WTC11 (cell line): Measurements from ENCODE around the gene RAB11FIP3. TPM values are rescaled to one million over a fixed set of nuclear protein-coding genes. Genes with fewer than 3 reads are reported as not detected.
A peak's percentile ranks its signal among the peaks of the same experiment; 100 is the strongest.
"Not testable (repeated sequence)": the region's sequence is repeated elsewhere in the genome, so short reads cannot be mapped to it uniquely, and the experiment has no call there.

Source experiments
- ATAC-seq: fragments of 200-7000 bp; cut with Tn5 transposase; 2 replicates; pipeline ENCODE4 v1.10.0; 2021; ENCODE audit warnings: mild to moderate bottlenecking, moderate library complexity
- CTCF ChIA-PET: fragments of 300-600 bp; sonication (Branson Sonifier 250); formaldehyde crosslinking; loops from one replicate; lab custom pipeline; 2021; ENCODE audit warnings: antibody characterized with exemption; lab: Charles Lee
- POLR2A ChIA-PET: fragments of 350-600 bp; sonication (Branson Sonifier 250); formaldehyde crosslinking; loops from one replicate; lab custom pipeline; 2021; ENCODE audit warnings: antibody characterized with exemption; lab: Charles Lee
- DNase-seq: peaks from one replicate; pipeline ENCODE4 v3.0.0; 2021; ENCODE audit warnings: low spot score
- H3K27ac Mint-ChIP-seq: 2 replicates; pipeline ENCODE4 v1.8.0; 2021; ENCODE audit warnings: mixed read lengths
- H3K27me3 Mint-ChIP-seq: 2 replicates; pipeline ENCODE4 v1.8.0; 2021; ENCODE audit warnings: low read depth, mild to moderate bottlenecking, moderate library complexity, mixed read lengths
- H3K36me3 Mint-ChIP-seq: 2 replicates; pipeline ENCODE4 v1.8.0; 2021; ENCODE audit warnings: mixed read lengths
- H3K4me1 Mint-ChIP-seq: 2 replicates; pipeline ENCODE4 v1.8.0; 2022; ENCODE audit warnings: mixed read lengths
- H3K4me3 Mint-ChIP-seq: 2 replicates; pipeline ENCODE4 v1.8.0; 2021; ENCODE audit warnings: mild to moderate bottlenecking, moderate library complexity, mixed read lengths
- H3K9me3 Mint-ChIP-seq: 2 replicates; pipeline ENCODE4 v1.8.0; 2021; ENCODE audit warnings: mixed read lengths
- GABPB1 ChIP-seq: sonication (generic); formaldehyde crosslinking; IDR thresholded peaks from 2 replicates; pipeline ENCODE4 v1.8.1; 2023; ENCODE audit warnings: mild to moderate bottlenecking, missing genetic modification reagents
- HMGA2 ChIP-seq: fragments of 250-450 bp; sonication (Bioruptor Pico); IDR thresholded peaks from 2 replicates; pipeline ENCODE4 v1.4.0; 2021; ENCODE audit warnings: mild to moderate bottlenecking, moderate library complexity
- JUN ChIP-seq: sonication (generic); formaldehyde crosslinking; IDR thresholded peaks from 2 replicates; pipeline ENCODE4 v1.8.0; 2023; ENCODE audit warnings: mild to moderate bottlenecking, missing genetic modification reagents
- RELA ChIP-seq: sonication (generic); formaldehyde crosslinking; IDR thresholded peaks from 2 replicates; pipeline ENCODE4 v1.8.1; 2022; ENCODE audit warnings: missing genetic modification reagents, mild to moderate bottlenecking, borderline replicate concordance
- SP1 ChIP-seq: sonication (generic); formaldehyde crosslinking; conservative IDR thresholded peaks from 2 replicates; pipeline ENCODE4 v1.8.1; 2022; ENCODE audit warnings: missing genetic modification reagents
- TEAD1 ChIP-seq: sonication (generic); formaldehyde crosslinking; IDR thresholded peaks from 2 replicates; pipeline ENCODE4 v1.8.0; 2022; ENCODE audit warnings: mild to moderate bottlenecking, missing genetic modification reagents
- ZBTB21 ChIP-seq: sonication (generic); formaldehyde crosslinking; IDR thresholded peaks from 2 replicates; pipeline ENCODE4 v1.8.1; 2023; ENCODE audit warnings: mild to moderate bottlenecking, missing genetic modification reagents, borderline replicate concordance
- ZNF263 ChIP-seq: sonication (generic); formaldehyde crosslinking; IDR thresholded peaks from 2 replicates; pipeline ENCODE4 v1.8.1; 2022; ENCODE audit warnings: low read depth, mild to moderate bottlenecking, moderate library complexity, missing genetic modification reagents
- total RNA-seq: library from RNA; stranded (reverse); gene quantifications from 3 replicates; pipeline ENCODE4 v1.2.3, GENCODE V29; 2021
- TF ChIP-seq, protein P1 (sequence below): sonication (generic); formaldehyde crosslinking; IDR thresholded peaks from 2 replicates; pipeline ENCODE4 v1.8.0; 2023; ENCODE audit warnings: missing genetic modification reagents, mild to moderate bottlenecking, borderline replicate concordance
- TF ChIP-seq, protein P2 (sequence below): fragments of 250-450 bp; sonication (Bioruptor Pico); conservative IDR thresholded peaks from 2 replicates; pipeline ENCODE4 v1.9.0; 2021; ENCODE audit warnings: mild to moderate bottlenecking
- TF ChIP-seq, protein P3 (sequence below): sonication (generic); formaldehyde crosslinking; IDR thresholded peaks from 2 replicates; pipeline ENCODE4 v1.8.1; 2023; ENCODE audit warnings: mild to moderate bottlenecking, missing genetic modification reagents

The RAB11FIP3 gene
- total RNA-seq, 1 experiment from 2014 or later: 38.6 TPM

DNA sequence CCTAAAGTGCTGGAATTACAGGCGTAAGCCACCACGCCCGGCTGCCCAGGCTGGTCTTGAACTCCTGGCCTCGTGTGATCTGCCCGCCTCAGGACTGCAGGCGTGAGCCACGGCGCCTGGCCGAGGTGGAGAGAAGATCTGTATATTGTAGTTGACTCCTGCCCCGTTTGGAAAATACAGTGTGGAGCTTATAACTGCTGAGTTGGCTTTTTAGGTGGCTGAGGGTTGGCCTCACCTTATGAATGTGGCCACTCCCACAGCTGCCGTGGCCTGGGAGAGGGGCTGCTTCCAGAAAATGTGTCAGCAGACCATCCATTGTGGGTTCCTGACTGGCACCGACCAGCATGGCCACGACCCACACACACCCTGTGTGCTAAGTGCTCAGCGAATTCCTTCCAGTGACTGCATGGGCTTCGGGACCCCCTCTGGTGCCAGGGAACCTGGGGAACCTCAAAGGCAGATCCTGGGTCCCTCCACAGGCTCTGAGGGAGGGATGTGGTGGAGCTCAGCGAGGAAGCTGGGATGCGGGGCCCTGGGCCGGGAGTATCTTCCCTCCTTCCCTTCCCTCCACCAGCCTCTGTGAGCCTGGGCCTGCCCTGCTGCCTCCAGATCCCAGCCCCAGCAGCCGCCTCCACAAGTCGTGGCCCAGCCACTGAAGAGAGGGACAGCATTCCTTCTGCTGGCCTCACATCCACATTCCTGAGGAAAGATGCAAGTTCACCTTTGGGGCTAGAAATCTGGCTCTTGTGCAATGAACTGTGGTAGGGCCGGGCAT is 10.9 kb upstream of the RAB11FIP3 start (continued):
- TF ChIP-seq, protein P1, sequence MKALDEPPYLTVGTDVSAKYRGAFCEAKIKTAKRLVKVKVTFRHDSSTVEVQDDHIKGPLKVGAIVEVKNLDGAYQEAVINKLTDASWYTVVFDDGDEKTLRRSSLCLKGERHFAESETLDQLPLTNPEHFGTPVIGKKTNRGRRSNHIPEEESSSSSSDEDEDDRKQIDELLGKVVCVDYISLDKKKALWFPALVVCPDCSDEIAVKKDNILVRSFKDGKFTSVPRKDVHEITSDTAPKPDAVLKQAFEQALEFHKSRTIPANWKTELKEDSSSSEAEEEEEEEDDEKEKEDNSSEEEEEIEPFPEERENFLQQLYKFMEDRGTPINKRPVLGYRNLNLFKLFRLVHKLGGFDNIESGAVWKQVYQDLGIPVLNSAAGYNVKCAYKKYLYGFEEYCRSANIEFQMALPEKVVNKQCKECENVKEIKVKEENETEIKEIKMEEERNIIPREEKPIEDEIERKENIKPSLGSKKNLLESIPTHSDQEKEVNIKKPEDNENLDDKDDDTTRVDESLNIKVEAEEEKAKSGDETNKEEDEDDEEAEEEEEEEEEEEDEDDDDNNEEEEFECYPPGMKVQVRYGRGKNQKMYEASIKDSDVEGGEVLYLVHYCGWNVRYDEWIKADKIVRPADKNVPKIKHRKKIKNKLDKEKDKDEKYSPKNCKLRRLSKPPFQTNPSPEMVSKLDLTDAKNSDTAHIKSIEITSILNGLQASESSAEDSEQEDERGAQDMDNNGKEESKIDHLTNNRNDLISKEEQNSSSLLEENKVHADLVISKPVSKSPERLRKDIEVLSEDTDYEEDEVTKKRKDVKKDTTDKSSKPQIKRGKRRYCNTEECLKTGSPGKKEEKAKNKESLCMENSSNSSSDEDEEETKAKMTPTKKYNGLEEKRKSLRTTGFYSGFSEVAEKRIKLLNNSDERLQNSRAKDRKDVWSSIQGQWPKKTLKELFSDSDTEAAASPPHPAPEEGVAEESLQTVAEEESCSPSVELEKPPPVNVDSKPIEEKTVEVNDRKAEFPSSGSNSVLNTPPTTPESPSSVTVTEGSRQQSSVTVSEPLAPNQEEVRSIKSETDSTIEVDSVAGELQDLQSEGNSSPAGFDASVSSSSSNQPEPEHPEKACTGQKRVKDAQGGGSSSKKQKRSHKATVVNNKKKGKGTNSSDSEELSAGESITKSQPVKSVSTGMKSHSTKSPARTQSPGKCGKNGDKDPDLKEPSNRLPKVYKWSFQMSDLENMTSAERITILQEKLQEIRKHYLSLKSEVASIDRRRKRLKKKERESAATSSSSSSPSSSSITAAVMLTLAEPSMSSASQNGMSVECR (CRISPR knock-in tag): no peak
- TF ChIP-seq GABPB1 (CRISPR knock-in tag) (no peak), SP1 (no peak)
- TF ChIP-seq, protein P2, sequence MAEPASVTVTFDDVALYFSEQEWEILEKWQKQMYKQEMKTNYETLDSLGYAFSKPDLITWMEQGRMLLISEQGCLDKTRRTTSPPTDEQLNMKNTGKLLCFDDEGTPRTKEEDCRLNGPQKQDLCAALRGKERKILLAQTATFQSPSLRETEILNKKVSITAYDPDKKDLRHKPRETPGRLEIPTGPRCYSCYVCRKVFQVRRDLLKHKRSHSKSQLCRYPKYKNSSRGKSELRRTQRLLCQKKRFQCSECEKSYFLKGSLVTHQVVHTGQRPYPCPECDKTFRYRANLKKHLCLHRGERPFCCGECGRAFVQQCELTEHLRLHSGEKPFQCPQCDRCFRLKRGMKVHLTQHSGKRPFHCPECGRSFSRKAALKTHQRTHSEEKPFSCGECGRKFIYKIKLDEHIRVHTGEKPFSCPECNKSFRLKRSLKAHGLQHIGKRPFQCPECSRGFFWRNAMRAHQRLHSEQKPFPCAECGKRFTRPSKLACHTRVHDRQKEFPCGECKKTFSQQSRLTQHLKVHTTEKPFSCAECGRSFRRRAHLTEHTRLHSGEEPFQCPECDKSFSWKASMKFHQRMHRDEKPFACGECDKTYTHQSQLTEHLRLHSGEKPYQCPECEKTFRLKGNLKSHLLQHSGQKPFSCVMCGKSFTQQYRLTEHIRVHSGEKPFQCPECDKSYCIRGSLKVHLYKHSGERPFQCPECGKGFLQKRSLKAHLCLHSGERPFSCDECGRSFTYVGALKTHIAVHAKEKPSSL: no peak

DNA sequence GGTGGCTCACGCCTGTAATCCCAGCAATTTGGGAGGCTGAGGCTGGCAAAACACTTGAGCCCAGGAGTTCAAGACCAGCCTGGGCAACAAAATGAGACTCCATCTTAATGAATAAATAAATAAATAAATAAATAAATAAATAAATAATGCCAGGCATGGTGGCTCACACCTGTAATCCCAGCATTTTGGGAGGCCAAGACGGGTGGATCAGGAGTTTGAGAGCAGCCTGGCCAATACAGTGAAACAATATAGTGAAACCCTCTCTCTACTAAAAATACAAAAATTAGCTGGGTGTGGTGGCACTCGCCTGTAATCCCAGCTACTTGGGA is 10.3 kb upstream of the RAB11FIP3 start:
- POLR2A ChIA-PET, H3K9me3 Mint-ChIP-seq, H3K36me3 Mint-ChIP-seq, H3K27me3 Mint-ChIP-seq, CTCF ChIA-PET, ATAC-seq, H3K27ac Mint-ChIP-seq, H3K4me3 Mint-ChIP-seq, H3K4me1 Mint-ChIP-seq, DNase-seq: not testable (repeated sequence)

DNA sequence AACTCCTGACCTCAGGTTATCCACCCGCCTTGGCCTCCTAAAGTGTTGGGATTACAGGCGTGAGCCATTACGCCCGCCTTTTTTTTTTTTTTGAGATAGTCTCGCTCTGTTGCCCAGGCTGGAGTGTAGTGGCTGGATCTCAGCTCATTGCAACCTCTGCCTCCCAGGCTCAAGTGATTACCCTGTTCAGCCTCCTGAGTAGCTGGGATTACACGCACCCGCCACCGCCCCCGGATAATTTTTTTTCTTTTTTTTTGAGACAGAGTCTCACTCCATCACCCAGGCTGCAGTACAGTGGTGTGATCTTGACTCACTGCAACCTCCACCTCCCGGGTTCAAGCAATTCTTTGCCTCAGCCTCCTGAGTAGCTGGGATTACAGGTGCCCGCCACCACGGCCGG is 3.3 kb upstream of the RAB11FIP3 start:
- H3K4me1 Mint-ChIP-seq, ATAC-seq, H3K36me3 Mint-ChIP-seq, POLR2A ChIA-PET, DNase-seq, H3K9me3 Mint-ChIP-seq, H3K27ac Mint-ChIP-seq, H3K4me3 Mint-ChIP-seq: not testable (repeated sequence)
- peaks cover 49% of the 10 kb centered on the region for H3K27me3 Mint-ChIP-seq
- CTCF ChIA-PET: interaction anchor here (1.3 kb wide), 1 partner anchor 65 kb away, joined by 3 read pairs; no protein-coding TSS in a partner anchor

DNA sequence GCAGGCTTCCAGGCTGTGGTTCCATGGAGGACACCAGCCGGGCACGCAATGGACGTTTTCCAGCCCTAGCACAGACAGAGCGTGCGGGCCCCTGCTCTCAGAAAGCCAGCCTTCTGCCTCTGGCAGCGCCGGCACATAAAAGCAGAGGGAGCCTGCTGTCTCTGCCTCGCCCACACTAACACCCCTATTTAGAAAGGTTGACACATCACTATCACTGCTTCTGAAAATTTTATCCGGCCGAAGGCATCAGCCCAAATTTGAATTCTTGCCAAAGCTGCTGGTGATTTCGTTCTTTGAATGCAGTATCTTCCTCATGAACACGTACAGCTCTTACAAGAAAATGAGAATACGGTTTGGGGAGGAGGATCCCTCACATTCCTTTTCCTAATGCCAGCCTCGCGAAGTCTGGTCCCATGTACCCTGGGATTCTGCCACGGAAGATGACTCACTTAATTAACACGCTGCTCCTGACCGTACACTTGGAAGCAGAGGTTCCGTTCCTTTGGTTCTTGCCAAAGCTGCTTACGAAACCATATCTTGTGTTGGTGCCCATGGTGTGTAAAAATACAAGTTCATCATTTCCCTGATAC is 1.3 kb upstream of the RAB11FIP3 start:
- Mint-ChIP-seq H3K27ac (no peak overlapping the region), H3K9me3 (no peaks in the 10 kb centered on the region), H3K36me3 (no peaks in the 10 kb centered on the region; the same call in 1 of the 2 replicates), H3K4me1 (peaks cover 14% of the 10 kb centered on the region), H3K4me3 (peak overlapping the region; percentile 67), H3K27me3 (peaks cover 54% of the 10 kb centered on the region)
- DNase-seq (no peak), ATAC-seq (no peak)
- CTCF ChIA-PET: interaction anchor here (1.2 to 4.2 kb wide), 2 partner anchors 32 to 64 kb away, joined by 5 to 25 read pairs; no protein-coding TSS in a partner anchor
- POLR2A ChIA-PET: interaction anchor here (0.9 kb wide), 1 partner anchor 16 kb away, joined by 3 read pairs; no protein-coding TSS in a partner anchor
- TF ChIP-seq TEAD1 (CRISPR knock-in tag) (no peak), HMGA2 (CRISPR knock-in tag) (no peak), ZBTB21 (CRISPR knock-in tag) (no peak), RELA (CRISPR knock-in tag) (no peak), JUN (CRISPR knock-in tag) (no peak), ZNF263 (no peak)
- TF ChIP-seq, protein P3, sequence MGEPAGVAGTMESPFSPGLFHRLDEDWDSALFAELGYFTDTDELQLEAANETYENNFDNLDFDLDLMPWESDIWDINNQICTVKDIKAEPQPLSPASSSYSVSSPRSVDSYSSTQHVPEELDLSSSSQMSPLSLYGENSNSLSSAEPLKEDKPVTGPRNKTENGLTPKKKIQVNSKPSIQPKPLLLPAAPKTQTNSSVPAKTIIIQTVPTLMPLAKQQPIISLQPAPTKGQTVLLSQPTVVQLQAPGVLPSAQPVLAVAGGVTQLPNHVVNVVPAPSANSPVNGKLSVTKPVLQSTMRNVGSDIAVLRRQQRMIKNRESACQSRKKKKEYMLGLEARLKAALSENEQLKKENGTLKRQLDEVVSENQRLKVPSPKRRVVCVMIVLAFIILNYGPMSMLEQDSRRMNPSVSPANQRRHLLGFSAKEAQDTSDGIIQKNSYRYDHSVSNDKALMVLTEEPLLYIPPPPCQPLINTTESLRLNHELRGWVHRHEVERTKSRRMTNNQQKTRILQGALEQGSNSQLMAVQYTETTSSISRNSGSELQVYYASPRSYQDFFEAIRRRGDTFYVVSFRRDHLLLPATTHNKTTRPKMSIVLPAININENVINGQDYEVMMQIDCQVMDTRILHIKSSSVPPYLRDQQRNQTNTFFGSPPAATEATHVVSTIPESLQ (CRISPR knock-in tag): no peak
